Common myeloid progenitor, CD34-positive (primary cell): ENCODE data around the gene KHK.
"Not testable (repeated sequence)": the region's sequence is repeated elsewhere in the genome, so short reads cannot be mapped to it uniquely, and the experiment has no call there.

Experiments used
- CTCF ChIA-PET: fragments of 350-600 bp; sonication (Branson Sonifier 250); formaldehyde crosslinking; loops from one replicate; lab custom pipeline; 2021; ENCODE audit warnings: antibody characterized with exemption; lab: Charles Lee
- POLR2A ChIA-PET: fragments of 350-600 bp; sonication (Branson Sonifier 250); formaldehyde crosslinking; loops from one replicate; lab custom pipeline; 2021; ENCODE audit warnings: antibody characterized with exemption; lab: Charles Lee
- DNase-seq, 3 donors: peaks; one replicate each; pipeline versions ENCODE4 v3.0.0 to v3.0.0-alpha.2; 2013
- H3K27ac ChIP-seq, 2 experiments: 1 replicate in 1 of 2; 2 replicates in 1 of 2; pipeline ENCODE4 v1.7.0; 2013; ENCODE audit warnings: inconsistent platforms in 2 of 2, low read length in 2 of 2, mild to moderate bottlenecking in 2 of 2, low read depth in 1 of 2, moderate library complexity in 1 of 2; ENCODE audit not compliant: severe bottlenecking in 2 of 2, insufficient read depth in 1 of 2, poor library complexity in 1 of 2
- H3K27me3 ChIP-seq, 5 experiments: replicated peaks in 2 of 5; 1 replicate in 3 of 5; 2 replicates in 2 of 5; pipeline versions ENCODE4 v1.6.1 to v1.7.0; 2013; ENCODE audit warnings: low read length in 4 of 5, mild to moderate bottlenecking in 2 of 5, moderate library complexity in 2 of 5, inconsistent platforms in 1 of 5; ENCODE audit not compliant: insufficient read depth in 5 of 5, control insufficient read depth in 4 of 5
- H3K36me3 ChIP-seq, 4 experiments: 1 replicate in 2 of 4; 2 replicates in 2 of 4; pipeline versions ENCODE4 v1.6.1 to v1.7.0; 2013; ENCODE audit warnings: low read length in 3 of 4, control low read depth in 1 of 4, mild to moderate bottlenecking in 1 of 4; ENCODE audit not compliant: control insufficient read depth in 4 of 4, insufficient read depth in 4 of 4
- H3K4me1 ChIP-seq, 4 experiments: 1 replicate in 3 of 4; 2 replicates in 1 of 4; pipeline versions ENCODE4 v1.6.1 to v1.7.1; 2013; ENCODE audit warnings: low read length in 3 of 4, mild to moderate bottlenecking in 3 of 4, control low read depth in 1 of 4, inconsistent platforms in 1 of 4, moderate library complexity in 1 of 4; ENCODE audit not compliant: control insufficient read depth in 4 of 4, insufficient read depth in 4 of 4; ENCODE audit errors: control extremely low read depth in 1 of 4
- H3K4me3 ChIP-seq, 7 experiments: 1 replicate in 4 of 7; 2 replicates in 3 of 7; pipeline versions ENCODE4 v1.5.1 to v1.7.0; 2013; ENCODE audit warnings: mild to moderate bottlenecking in 7 of 7, low read length in 6 of 7, moderate library complexity in 6 of 7, inconsistent platforms in 2 of 7, low read depth in 2 of 7, control low read depth in 1 of 7; ENCODE audit not compliant: insufficient read depth in 4 of 7, control insufficient read depth in 1 of 7; ENCODE audit errors: extremely low read depth in 1 of 7
- H3K9me3 ChIP-seq, 5 experiments: 1 replicate in 4 of 5; 2 replicates in 1 of 5; pipeline versions ENCODE4 v1.6.1 to v1.7.1; 2013; ENCODE audit warnings: low read length in 4 of 5, mild to moderate bottlenecking in 2 of 5, inconsistent platforms in 1 of 5, low read depth in 1 of 5, moderate library complexity in 1 of 5; ENCODE audit not compliant: control insufficient read depth in 4 of 5, insufficient read depth in 2 of 5; ENCODE audit errors: control extremely low read depth in 1 of 5
- WGBS: methylation state at CpG from one replicate; pipeline ENCODE4 v1.1.5; 2013; ENCODE audit not compliant: insufficient coverage; 5-methylcytosine and 5-hydroxymethylcytosine counted together

KHK gene

DNA sequence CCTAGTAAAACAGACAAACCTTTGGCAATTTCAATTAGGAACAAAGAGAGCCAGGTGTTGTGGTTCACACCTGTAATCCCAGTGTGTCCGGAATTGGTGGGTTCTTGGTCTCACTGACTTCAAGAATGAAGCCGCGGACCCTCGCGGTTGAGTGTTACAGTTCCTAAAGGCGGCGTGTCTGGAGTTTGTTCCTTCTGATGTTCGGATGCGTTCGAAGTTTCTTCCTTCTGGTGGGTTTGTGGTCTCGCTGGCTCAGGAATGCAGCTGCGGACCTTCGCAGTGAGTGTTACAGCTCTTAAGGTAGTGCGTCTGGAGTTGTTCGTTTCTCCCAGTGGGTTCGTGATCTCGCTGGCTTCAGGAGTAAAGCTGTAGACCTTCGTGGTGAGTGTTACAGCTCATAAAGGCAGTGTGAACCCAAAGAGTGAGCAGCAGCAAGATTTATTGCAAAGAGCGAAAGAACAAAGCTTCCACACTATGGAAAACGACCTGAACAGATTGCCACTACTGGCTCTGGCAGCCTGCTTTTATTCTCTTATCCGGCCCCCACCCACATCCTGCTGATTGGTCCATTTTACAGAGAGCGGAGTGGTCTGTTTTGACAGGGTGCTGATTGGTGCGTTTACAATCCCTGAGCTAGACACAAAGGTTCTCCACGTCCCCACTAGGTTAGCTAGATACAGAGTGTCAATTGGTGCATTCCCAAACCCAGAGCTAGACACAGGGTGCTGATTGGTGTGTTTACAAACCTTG lies 24.2 kb downstream of the KHK start:
- H3K27ac ChIP-seq, H3K4me3 ChIP-seq, DNase-seq, H3K9me3 ChIP-seq, H3K36me3 ChIP-seq, H3K27me3 ChIP-seq, H3K4me1 ChIP-seq, POLR2A ChIA-PET: not testable (repeated sequence)
- WGBS, result 94% methylated on average over 24 of the region's 24 CpGs
- CTCF ChIA-PET, result interaction anchor here (1.7 to 1.8 kb wide), 3 partner anchors 9 to 169 kb away, joined by 4 to 10 read pairs (median 4); no protein-coding TSS in a partner anchor

DNA sequence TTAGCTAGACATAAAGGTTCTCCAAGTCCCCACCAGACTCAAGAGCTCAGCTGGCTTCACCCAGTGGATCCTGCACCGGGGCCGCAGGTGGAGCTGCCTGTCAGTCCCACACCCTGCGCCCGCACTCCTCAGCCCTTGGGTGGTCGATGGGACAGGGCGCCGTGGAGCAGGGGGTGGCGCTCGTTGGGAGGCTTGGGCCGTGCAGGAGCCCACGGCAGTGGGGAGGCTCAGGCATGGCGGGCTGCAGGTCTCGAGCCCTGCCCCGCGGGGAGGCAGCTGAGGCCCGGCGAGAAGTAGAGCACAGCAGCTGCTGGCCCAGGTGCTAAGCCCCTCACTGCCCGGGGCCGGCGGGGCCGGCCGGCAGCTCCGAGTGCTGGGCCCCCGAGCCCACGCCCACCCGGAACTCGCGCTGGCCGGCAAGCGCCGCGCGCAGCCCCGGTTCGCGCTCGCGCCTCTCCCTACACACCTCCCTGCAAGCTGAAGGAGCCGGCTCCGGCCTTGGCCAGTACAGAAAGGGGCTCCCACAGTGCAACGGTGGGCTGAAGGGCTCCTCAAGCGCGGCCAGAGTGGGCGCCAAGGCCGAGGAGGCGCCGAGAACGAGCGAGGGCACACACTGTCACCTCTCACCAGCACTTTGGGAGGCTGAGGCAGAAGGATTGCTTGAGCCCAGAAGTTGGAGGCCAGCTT lies 25.0 kb downstream of the KHK start:
- DNase-seq, H3K36me3 ChIP-seq, POLR2A ChIA-PET, H3K9me3 ChIP-seq, H3K4me1 ChIP-seq, H3K4me3 ChIP-seq, H3K27me3 ChIP-seq, H3K27ac ChIP-seq: not testable (repeated sequence)
- 97% methylated on average over 38 of the region's 49 CpGs for WGBS
- CTCF ChIA-PET, result interaction anchor here (1.2 to 2.3 kb wide), 5 partner anchors 9 to 169 kb away, joined by 4 to 10 read pairs (median 5); partner anchors contain the start of gene ABHD1

GRCh38 chr2:27115519-27115918 lies 28.9 kb downstream of the KHK start:
- POLR2A ChIA-PET, result interaction anchor here (0.6 kb wide), 1 partner anchor 40 kb away, joined by 3 read pairs; no protein-coding TSS in a partner anchor
- DNase-seq, result no peak
- CTCF ChIA-PET, result interaction anchor here (0.7 to 1.6 kb wide), 4 partner anchors 14 to 43 kb away, joined by 3 to 4 read pairs (median 4); no protein-coding TSS in a partner anchor
- Histone ChIP-seq H3K27ac (no peak overlapping the region), H3K27me3 (peaks cover 0 to 15% (median 0%) of the 10 kb centered on the region in 5 experiments), H3K9me3 (no peaks in the 10 kb centered on the region), H3K4me3 (no peak overlapping the region), H3K36me3 (no peaks in the 10 kb centered on the region), H3K4me1 (peaks cover 0 to 14% (median 11%) of the 10 kb centered on the region in 4 experiments)
- WGBS, result 76% methylated on average over 2 of the region's 2 CpGs

- Histone ChIP-seq H3K9me3 (no peaks in the 10 kb centered on the region), H3K4me1 (peaks cover 0 to 24% (median 16%) of the 10 kb centered on the region in 4 experiments), H3K27ac (no peak overlapping the region), H3K4me3 (peak overlapping the region; percentile 32 to 75 (median 62)), H3K36me3 (no peaks in the 10 kb centered on the region), H3K27me3 (peaks cover 0 to 22% (median 0%) of the 10 kb centered on the region in 5 experiments)
- 29% methylated on average over 13 of the region's 14 CpGs for WGBS
- DNase-seq, result no peak
- CTCF ChIA-PET, result interaction anchor here (1.3 kb wide), 1 partner anchor 52 kb away, joined by 5 read pairs; no protein-coding TSS in a partner anchor
- POLR2A ChIA-PET, result no interaction called here
Observed at GRCh38 chr2:27117995-27118524, 31.5 kb downstream of the KHK start.

DNA sequence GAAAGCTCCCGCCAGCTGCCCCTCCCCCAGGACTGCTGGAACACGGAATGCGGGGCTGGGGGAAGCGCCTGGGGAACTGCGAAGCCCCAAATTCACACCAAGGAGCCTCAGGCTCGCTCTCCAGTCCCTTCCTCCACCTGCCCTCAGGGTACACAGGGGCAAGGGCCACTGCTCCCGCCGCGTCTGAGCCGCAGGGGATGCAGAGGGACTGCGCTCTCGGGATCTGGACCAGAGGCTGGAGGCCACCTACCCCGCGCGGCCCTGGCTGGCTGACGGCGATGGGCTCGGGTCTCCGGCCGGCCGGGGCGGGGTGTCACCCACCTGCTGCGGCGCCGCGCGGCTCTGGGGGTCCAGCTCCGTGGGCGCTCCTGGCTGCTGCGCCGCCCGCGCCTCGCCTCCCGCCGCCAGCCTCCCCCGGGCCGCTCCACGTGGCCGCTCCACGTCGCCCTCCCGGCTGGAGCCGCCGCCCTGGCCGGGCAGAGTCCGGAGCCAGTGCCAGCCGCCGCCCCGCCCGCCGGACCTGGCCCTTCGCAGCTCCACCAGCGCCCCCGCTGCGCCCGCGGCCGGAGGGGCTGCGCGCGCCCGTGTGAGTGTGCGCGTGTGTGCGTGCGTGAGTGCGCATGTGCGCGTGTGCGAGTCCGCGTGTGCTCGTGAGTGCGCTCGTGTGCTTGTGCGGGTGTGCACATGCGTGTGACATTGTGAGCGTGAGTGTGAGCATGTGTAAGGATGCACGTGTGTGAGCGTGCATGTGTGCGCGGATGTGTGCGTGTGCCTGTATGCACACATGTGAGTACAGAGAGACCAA lies 32.2 kb downstream of the KHK start, which contains the start of gene CGREF1:
Gene CGREF1 (minus strand): TSS at position 604 of the 805 bp plus-strand sequence. CDS start 14,762 bp downstream, outside the sequence.
- 4% methylated on average over 77 of the region's 84 CpGs for WGBS
- H3K27ac ChIP-seq, result no peak within 1 kb of the TSS
- ChIA-PET CTCF (interaction anchor here (1.3 kb wide), 1 partner anchor 51 kb away, joined by 5 read pairs; no protein-coding TSS in a partner anchor), POLR2A (no interaction called here)
- H3K27me3 ChIP-seq, result peaks cover 0 to 24% (median 0%) of the 10 kb centered on the region in 5 experiments
- H3K4me3 ChIP-seq, result peak within 1 kb of the TSS; percentile 32 to 75 (median 62)
- DNase-seq, result peak in 2 of 3 donors; percentile 47 to 58
- H3K9me3 ChIP-seq, result no peaks in the 10 kb centered on the region
- peaks cover 0 to 27% (median 22%) of the 10 kb centered on the region in 4 experiments for H3K4me1 ChIP-seq
- H3K36me3 ChIP-seq, result no peaks in the 10 kb centered on the region

GRCh38 chr2:27119330-27119670 lies 32.7 kb downstream of the KHK start:
- WGBS, result 86% methylated on average over 5 of the region's 8 CpGs
- Histone ChIP-seq H3K4me3 (peak overlapping the region; percentile 32 to 75 (median 62)), H3K27me3 (peaks cover 0 to 24% (median 0%) of the 10 kb centered on the region in 5 experiments), H3K4me1 (peaks cover 0 to 33% (median 25%) of the 10 kb centered on the region in 4 experiments)
- H3K36me3 ChIP-seq, POLR2A ChIA-PET, CTCF ChIA-PET, H3K9me3 ChIP-seq, H3K27ac ChIP-seq: not testable (repeated sequence)
- DNase-seq, result peak in 1 of 3 donors; percentile 43
